Stimulated activated CD4-positive, alpha-beta T cell treated with anti-CD3 and anti-CD28 coated beads, TNF-alpha, amount 100 ng/mL, for 4 hours (primary cell): ENCODE measurements around the gene SERPIND1.

Experiments used
- DNase-seq, 3 experiments: peaks; one replicate each; pipeline ENCODE4 v3.0.0-alpha.2; 2020; ENCODE audit warnings: low read depth in 3 of 3

Gene SERPIND1

GRCh38 chr22:20788627-20789344 lies 14.9 kb downstream of the SERPIND1 start:
- DNase-seq: no peak

GRCh38 chr22:20792221-20792965 lies 18.5 kb downstream of the SERPIND1 start:
- no peak for DNase-seq

- DNase-seq: no peak
Measured at GRCh38 chr22:20792966-20793728, 19.2 kb downstream of the SERPIND1 start.

GRCh38 chr22:20793748-20794649 lies 20.1 kb downstream of the SERPIND1 start:
- DNase-seq: no peak

GRCh38 chr22:20794650-20795413 lies 20.9 kb downstream of the SERPIND1 start:
- no peak for DNase-seq

GRCh38 chr22:20796731-20797130 lies 22.8 kb downstream of the SERPIND1 start:
- DNase-seq: no peak

- no peak for DNase-seq
Measured at GRCh38 chr22:20798218-20798617, 24.3 kb downstream of the SERPIND1 start.

- no peak for DNase-seq
Measured at GRCh38 chr22:20798974-20799373, 25.1 kb downstream of the SERPIND1 start.

- no peak for DNase-seq
Measured at GRCh38 chr22:20799449-20799848, 25.5 kb downstream of the SERPIND1 start.

- DNase-seq: no peak
Measured at GRCh38 chr22:20802452-20802851, 28.5 kb downstream of the SERPIND1 start.

- no peak for DNase-seq
Measured at GRCh38 chr22:20802922-20803553, 29.1 kb downstream of the SERPIND1 start.

- DNase-seq: peak; percentile 4 to 12 (median 7)
Measured at GRCh38 chr22:20803696-20804324, 29.9 kb downstream of the SERPIND1 start.

GRCh38 chr22:20804650-20805049 lies 30.7 kb downstream of the SERPIND1 start:
- no peak for DNase-seq

- DNase-seq: no peak
Measured at GRCh38 chr22:20805972-20806471, 32.1 kb downstream of the SERPIND1 start.

GRCh38 chr22:20807315-20807752 lies 33.4 kb downstream of the SERPIND1 start:
- no peak for DNase-seq

- DNase-seq: no peak
Measured at GRCh38 chr22:20808844-20809243, 34.9 kb downstream of the SERPIND1 start.

- DNase-seq: no peak
Measured at GRCh38 chr22:20809538-20810185, 35.7 kb downstream of the SERPIND1 start.

- no peak for DNase-seq
Measured at GRCh38 chr22:20810645-20811044, 36.7 kb downstream of the SERPIND1 start.

- no peak for DNase-seq
Measured at GRCh38 chr22:20811171-20811570, 37.3 kb downstream of the SERPIND1 start.
